Panc1 (cell line): ENCODE measurements around the gene AFF4. TPM values are rescaled to one million over a fixed set of nuclear protein-coding genes. Genes with fewer than 3 reads are reported as not detected.
"Not testable (repeated sequence)": the region's sequence is repeated elsewhere in the genome, so short reads cannot be mapped to it uniquely, and the experiment has no call there.

Experiments used
- ATAC-seq: fragments of 200-7000 bp; cut with Tn5 transposase; 2 replicates; pipeline ENCODE4 v1.9.1; 2020; ENCODE audit warnings: mild to moderate bottlenecking, moderate library complexity
- BruUV-seq: library from RNA; stranded (reverse); fragments of 400-500 nt; replicated peaks from 2 replicates; lab custom pipeline; 2021; lab: Mats Ljungman, UMichigan
- CTCF ChIA-PET: fragments of 300-600 bp; sonication (Branson Sonifier 250); formaldehyde crosslinking; loops from one replicate; lab custom pipeline; 2022; ENCODE audit warnings: antibody characterized with exemption; lab: Charles Lee
- POLR2A ChIA-PET: fragments of 300-600 bp; sonication (Branson Sonifier 250); formaldehyde crosslinking; loops from one replicate; lab custom pipeline; 2022; ENCODE audit warnings: antibody characterized with exemption; lab: Charles Lee
- DNase-seq: peaks from one replicate; pipeline ENCODE4 v3.0.0-alpha.2; 2010; ENCODE audit warnings: low read depth, low spot score
- H3K27ac ChIP-seq: 2 replicates; pipeline ENCODE4 v1.5.1; 2011; ENCODE audit warnings: mild to moderate bottlenecking, low read length, inconsistent platforms
- H3K27me3 ChIP-seq: fragments of 200-500 bp; sonication (Bioruptor generic); 2 replicates; pipeline ENCODE4 v1.6.0; 2014; ENCODE audit warnings: low read length, inconsistent platforms; ENCODE audit not compliant: control insufficient read depth, insufficient read depth
- H3K36me3 ChIP-seq: fragments of 200-500 bp; sonication (Bioruptor generic); 2 replicates; pipeline ENCODE4 v1.5.1; 2014; ENCODE audit warnings: inconsistent platforms, mild to moderate bottlenecking, low read length, moderate library complexity; ENCODE audit not compliant: control insufficient read depth, insufficient read depth
- H3K4me1 ChIP-seq: 2 replicates; pipeline ENCODE4 v1.5.1; 2011; ENCODE audit warnings: inconsistent platforms, mild to moderate bottlenecking, low read length, moderate library complexity; ENCODE audit not compliant: control insufficient read depth, insufficient read depth
- H3K4me3 ChIP-seq, 2 experiments: 2 replicates each; pipeline ENCODE4 v1.5.1; 2011 to 2012; ENCODE audit warnings: low read depth in 2 of 2, low read length in 2 of 2, mild to moderate bottlenecking in 2 of 2, inconsistent platforms in 1 of 2, moderate library complexity in 1 of 2
- H3K9me3 ChIP-seq: fragments of 200-500 bp; sonication (Bioruptor generic); 2 replicates; pipeline ENCODE4 v1.5.1; 2014; ENCODE audit warnings: low read depth, mild to moderate bottlenecking, inconsistent platforms, low read length, moderate library complexity; ENCODE audit not compliant: control insufficient read depth, insufficient read depth
- CTCF ChIP-seq: fragments of 450-650 bp; IDR thresholded peaks from 2 replicates; pipeline ENCODE4 v1.5.1; 2017; ENCODE audit warnings: mild to moderate bottlenecking
- POLR2AphosphoS5 ChIP-seq: IDR thresholded peaks from 2 replicates; pipeline ENCODE4 v1.6.1; 2012; ENCODE audit warnings: mild to moderate bottlenecking, low read depth, low read length, moderate library complexity
- REST ChIP-seq, 2 experiments: IDR thresholded peaks; 2 replicates each; pipeline ENCODE4 v1.6.1; 2011 to 2012; ENCODE audit warnings: low read depth in 2 of 2, control low read depth in 1 of 2, low read length in 1 of 2, mild to moderate bottlenecking in 1 of 2, moderate library complexity in 1 of 2; ENCODE audit not compliant: insufficient read depth in 1 of 2
- SIN3A ChIP-seq: IDR thresholded peaks from 2 replicates; pipeline ENCODE4 v1.6.1; 2012; ENCODE audit warnings: low read depth, mild to moderate bottlenecking, low read length, moderate library complexity, borderline replicate concordance; ENCODE audit not compliant: insufficient read depth
- TCF7L2 ChIP-seq: IDR thresholded peaks from 2 replicates; pipeline ENCODE4 v1.6.1; 2011; ENCODE audit warnings: mild to moderate bottlenecking, low read depth, low read length, inconsistent platforms
- in situ Hi-C: cut with HindIII; loops from 2 replicates; pipeline ENCODE4 v1.10.0; 2016; ENCODE audit warnings: low sequenced_read_pairs, low pct_unique_long_range_greater_than_20kb
- intact Hi-C: fragments of 100-400 bp; cut with micrococcal nuclease; formaldehyde crosslinking; loops from one replicate; pipeline ENCODE4 v1.10.0; 2022; ENCODE audit not compliant: unreplicated experiment
- total RNA-seq: library from RNA; stranded (reverse); gene quantifications from one replicate; pipeline ENCODE4 v1.2.1, GENCODE V29; 2021; ENCODE audit not compliant: unreplicated experiment

The AFF4 gene
- total RNA-seq, 1 experiment from 2014 or later: 78.3 TPM

GRCh38 chr5:132947671-132948070 lies 15.8 kb downstream of the AFF4 start:
- ATAC-seq (no peak), DNase-seq (no peak)
- in situ Hi-C loops (no loop called here), intact Hi-C loops (no loop called here)
- Histone ChIP-seq H3K36me3 (no peaks in the 10 kb centered on the region), H3K4me3 (no peak overlapping the region), H3K27ac (no peak overlapping the region), H3K27me3 (no peaks in the 10 kb centered on the region), H3K9me3 (no peaks in the 10 kb centered on the region), H3K4me1 (peaks cover 9% of the 10 kb centered on the region)
- TF ChIP-seq SIN3A: no peak
- TF ChIP-seq POLR2AphosphoS5: no peak
- TF ChIP-seq REST (IDR thresholded peaks at IDR 0.05; ENCODE audit: insufficient read depth in 1 of 2, low read depth in 2 of 2, low read length in 1 of 2): no peak
- TF ChIP-seq TCF7L2: no peak
- TF ChIP-seq CTCF: no peak
- CTCF ChIA-PET: no interaction called here
- no TSS peak for BruUV-seq
- POLR2A ChIA-PET: no interaction called here

- in situ Hi-C loops, H3K4me3 ChIP-seq, CTCF ChIA-PET, DNase-seq, BruUV-seq, intact Hi-C loops, H3K27ac ChIP-seq, H3K27me3 ChIP-seq, POLR2A ChIA-PET, ATAC-seq, H3K9me3 ChIP-seq, H3K4me1 ChIP-seq, H3K36me3 ChIP-seq: not testable (repeated sequence)
Measured at GRCh38 chr5:132945315-132945714, 18.1 kb downstream of the AFF4 start.

- ChIA-PET POLR2A (no interaction called here), CTCF (no interaction called here)
- no TSS peak for BruUV-seq
- Histone ChIP-seq H3K4me1 (peaks cover 9% of the 10 kb centered on the region), H3K27me3 (no peaks in the 10 kb centered on the region), H3K27ac (no peak overlapping the region), H3K36me3 (no peaks in the 10 kb centered on the region), H3K4me3 (no peak overlapping the region), H3K9me3 (no peaks in the 10 kb centered on the region)
- intact Hi-C loops: no loop called here
- TF ChIP-seq CTCF: no peak
- TF ChIP-seq TCF7L2: no peak
- no peak for TF ChIP-seq POLR2AphosphoS5
- no peak for TF ChIP-seq SIN3A
- no peak for TF ChIP-seq REST (IDR thresholded peaks at IDR 0.05; ENCODE audit: insufficient read depth in 1 of 2, low read depth in 2 of 2, low read length in 1 of 2)
- in situ Hi-C loops: no loop called here
- DNase-seq: no peak
- ATAC-seq: no peak
Measured at GRCh38 chr5:132943362-132944022, 19.9 kb downstream of the AFF4 start.
